ENCODE results near the gene TM4SF20. TPM values are rescaled to one million over a fixed set of nuclear protein-coding genes. Genes with fewer than 3 reads are reported as not detected.

The TM4SF20 gene
- total RNA-seq, 2 donors from 2014 or later: not detected

- WGBS, 2 experiments (ENCODE audit: insufficient coverage in 1 of 2, insufficient read length in 1 of 2): 94 to 99% methylated on average over 11 to 16 of the region's 16 CpGs
- Histone ChIP-seq H3K4me1 (ENCODE audit: control insufficient read depth, insufficient read depth, low read length) (no peaks in the 10 kb centered on the region), H3K9me3 (ENCODE audit: control insufficient read depth, low read length) (no peaks in the 10 kb centered on the region), H3K4me3 (ENCODE audit: low read length) (no peak overlapping the region), H3K36me3 (ENCODE audit: control insufficient read depth, insufficient read depth, low read length) (no peaks in the 10 kb centered on the region), H3K27me3 (ENCODE audit: control insufficient read depth, insufficient read depth, low read length, poor library complexity, severe bottlenecking) (no peaks in the 10 kb centered on the region), H3K9ac (ENCODE audit: extremely low read depth, low read length, poor library complexity, severe bottlenecking) (no peak overlapping the region), H3K27ac (ENCODE audit: low read depth, low read length) (no peak overlapping the region)
- DNase-seq: no peak
- Mint-ChIP-seq H3K9me3 (no peaks in the 10 kb centered on the region), H3K27me3 (ENCODE audit: insufficient read depth) (no peaks in the 10 kb centered on the region), H3K36me3 (ENCODE audit: low read depth) (no peaks in the 10 kb centered on the region), H3K4me3 (no peak overlapping the region), H3K4me1 (peaks cover 12% of the 10 kb centered on the region), H3K27ac (no peak overlapping the region)
- peak; percentile 14 for TF ChIP-seq CTCF (conservative IDR thresholded peaks at IDR 0.05)
Measured at GRCh38 chr2:227407591-227408151, 28.6 kb upstream of the TM4SF20 start.

GRCh38 chr2:227406177-227407031 lies 27.3 kb upstream of the TM4SF20 start:
- peak overlapping the region; percentile 6 for H3K9ac ChIP-seq (ENCODE audit: extremely low read depth, low read length, poor library complexity, severe bottlenecking)
- H3K27ac ChIP-seq (ENCODE audit: low read depth, low read length): no peak overlapping the region
- H3K36me3 ChIP-seq (ENCODE audit: control insufficient read depth, insufficient read depth, low read length): no peaks in the 10 kb centered on the region

More at GRCh38 chr2:227406177-227407031, 27.3 kb upstream of the TM4SF20 start:
- 42% methylated on average over 7 of the region's 7 CpGs for WGBS, 2 experiments (ENCODE audit: insufficient coverage in 1 of 2, insufficient read length in 1 of 2)
- H3K9me3 Mint-ChIP-seq: no peaks in the 10 kb centered on the region
- H3K4me3 ChIP-seq (ENCODE audit: low read length): no peak overlapping the region
- no peaks in the 10 kb centered on the region for H3K27me3 Mint-ChIP-seq (ENCODE audit: insufficient read depth)
- DNase-seq: peak; percentile 91
- H3K4me3 Mint-ChIP-seq: no peak overlapping the region
- no peaks in the 10 kb centered on the region for H3K4me1 ChIP-seq (ENCODE audit: control insufficient read depth, insufficient read depth, low read length)
- no peaks in the 10 kb centered on the region for H3K36me3 Mint-ChIP-seq (ENCODE audit: low read depth)
- H3K27ac Mint-ChIP-seq: peak overlapping the region; percentile 53
- H3K4me1 Mint-ChIP-seq: peaks cover 6% of the 10 kb centered on the region
- H3K9me3 ChIP-seq (ENCODE audit: control insufficient read depth, low read length): no peaks in the 10 kb centered on the region
- TF ChIP-seq CTCF (conservative IDR thresholded peaks at IDR 0.05): peak; percentile 84
- H3K27me3 ChIP-seq (ENCODE audit: control insufficient read depth, insufficient read depth, low read length, poor library complexity, severe bottlenecking): no peaks in the 10 kb centered on the region

Measured in endodermal cell (in vitro differentiated cells).